ENCODE measurements around the gene RPTOR.

The RPTOR gene

DNA sequence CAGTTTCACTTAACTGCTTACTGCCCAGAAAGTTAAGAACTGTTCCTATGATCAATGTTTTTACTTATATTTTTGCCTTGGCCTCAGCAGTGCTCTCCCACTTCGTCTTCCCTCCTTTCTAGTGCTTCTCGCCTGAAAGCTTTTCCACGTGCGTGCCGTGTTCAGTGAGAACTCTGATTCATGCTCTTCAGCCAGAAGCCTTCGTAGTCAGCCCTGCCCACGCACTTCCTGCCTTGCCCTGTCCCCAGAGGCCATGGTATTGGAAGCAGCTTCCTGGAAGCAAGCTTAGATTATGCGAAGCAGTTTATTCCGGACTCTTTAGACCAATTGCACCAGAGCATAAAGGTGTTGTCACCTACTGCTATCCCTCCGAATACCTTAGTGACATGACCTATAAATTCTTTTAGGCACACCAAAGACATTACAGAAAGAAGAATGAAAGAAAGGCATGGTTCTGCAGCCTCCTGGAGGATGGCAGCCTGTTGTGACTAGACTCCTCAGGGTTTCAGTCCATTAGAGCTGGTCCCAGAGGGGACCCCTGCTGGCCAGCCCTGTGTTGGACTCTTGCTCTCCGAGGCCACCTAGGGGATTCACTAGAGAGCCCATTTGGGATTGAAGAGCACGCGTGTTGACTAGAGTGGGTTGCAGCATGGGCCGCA, 105.2 kb downstream of the RPTOR start:
- no peaks in the 10 kb centered on the region for H3K36me3 ChIP-seq (ENCODE audit: control insufficient read depth, insufficient read depth, low read length)
- TF ChIP-seq, protein P1, sequence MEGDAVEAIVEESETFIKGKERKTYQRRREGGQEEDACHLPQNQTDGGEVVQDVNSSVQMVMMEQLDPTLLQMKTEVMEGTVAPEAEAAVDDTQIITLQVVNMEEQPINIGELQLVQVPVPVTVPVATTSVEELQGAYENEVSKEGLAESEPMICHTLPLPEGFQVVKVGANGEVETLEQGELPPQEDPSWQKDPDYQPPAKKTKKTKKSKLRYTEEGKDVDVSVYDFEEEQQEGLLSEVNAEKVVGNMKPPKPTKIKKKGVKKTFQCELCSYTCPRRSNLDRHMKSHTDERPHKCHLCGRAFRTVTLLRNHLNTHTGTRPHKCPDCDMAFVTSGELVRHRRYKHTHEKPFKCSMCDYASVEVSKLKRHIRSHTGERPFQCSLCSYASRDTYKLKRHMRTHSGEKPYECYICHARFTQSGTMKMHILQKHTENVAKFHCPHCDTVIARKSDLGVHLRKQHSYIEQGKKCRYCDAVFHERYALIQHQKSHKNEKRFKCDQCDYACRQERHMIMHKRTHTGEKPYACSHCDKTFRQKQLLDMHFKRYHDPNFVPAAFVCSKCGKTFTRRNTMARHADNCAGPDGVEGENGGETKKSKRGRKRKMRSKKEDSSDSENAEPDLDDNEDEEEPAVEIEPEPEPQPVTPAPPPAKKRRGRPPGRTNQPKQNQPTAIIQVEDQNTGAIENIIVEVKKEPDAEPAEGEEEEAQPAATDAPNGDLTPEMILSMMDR (IDR thresholded peaks at IDR 0.05) = peak; percentile 37
- peak overlapping the region; percentile 42 for H3K27ac ChIP-seq
- H3K27me3 ChIP-seq (ENCODE audit: control insufficient read depth, insufficient read depth, low read length) = no peaks in the 10 kb centered on the region
- H3K4me2 ChIP-seq (ENCODE audit: low read length) = no peak overlapping the region
- no peak overlapping the region for H2AFZ ChIP-seq
- H3K9me3 ChIP-seq (ENCODE audit: control insufficient read depth, low read length) = no peaks in the 10 kb centered on the region
- peaks cover 68% of the 10 kb centered on the region for H3K79me2 ChIP-seq
- no peak overlapping the region for H3K9ac ChIP-seq
- H3K4me3 ChIP-seq (ENCODE audit: low read depth, low read length) = no peak overlapping the region
- H3K4me1 ChIP-seq = no peaks in the 10 kb centered on the region

DNA sequence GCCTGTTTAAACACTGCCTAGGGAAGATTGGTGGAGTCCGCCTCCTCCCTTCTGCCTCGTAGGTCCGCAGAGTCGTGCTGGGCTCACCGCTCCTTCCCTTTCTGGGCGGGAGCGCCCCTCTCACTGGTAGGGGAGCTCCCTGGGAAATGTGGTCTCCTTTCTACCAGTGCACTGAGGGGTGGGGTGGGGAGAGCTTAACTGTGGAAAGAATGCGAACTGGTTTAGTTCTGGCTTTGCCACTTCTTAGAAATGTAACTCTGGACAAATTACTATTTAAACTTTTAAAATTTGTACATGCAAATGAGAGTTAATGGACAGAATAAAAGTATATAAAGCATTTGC, 105.7 kb downstream of the RPTOR start:
- TF ChIP-seq, protein P1 (IDR thresholded peaks at IDR 0.05) = no peak
- H3K79me2 ChIP-seq = peaks cover 68% of the 10 kb centered on the region
- peak overlapping the region; percentile 42 for H3K27ac ChIP-seq
- no peak overlapping the region for H3K4me2 ChIP-seq (ENCODE audit: low read length)
- no peaks in the 10 kb centered on the region for H3K4me1 ChIP-seq
- H2AFZ ChIP-seq = no peak overlapping the region
- H3K4me3 ChIP-seq (ENCODE audit: low read depth, low read length) = no peak overlapping the region
- no peaks in the 10 kb centered on the region for H3K9me3 ChIP-seq (ENCODE audit: control insufficient read depth, low read length)
- no peak overlapping the region for H3K9ac ChIP-seq
- no peaks in the 10 kb centered on the region for H3K36me3 ChIP-seq (ENCODE audit: control insufficient read depth, insufficient read depth, low read length)
- no peaks in the 10 kb centered on the region for H3K27me3 ChIP-seq (ENCODE audit: control insufficient read depth, insufficient read depth, low read length)

DNA sequence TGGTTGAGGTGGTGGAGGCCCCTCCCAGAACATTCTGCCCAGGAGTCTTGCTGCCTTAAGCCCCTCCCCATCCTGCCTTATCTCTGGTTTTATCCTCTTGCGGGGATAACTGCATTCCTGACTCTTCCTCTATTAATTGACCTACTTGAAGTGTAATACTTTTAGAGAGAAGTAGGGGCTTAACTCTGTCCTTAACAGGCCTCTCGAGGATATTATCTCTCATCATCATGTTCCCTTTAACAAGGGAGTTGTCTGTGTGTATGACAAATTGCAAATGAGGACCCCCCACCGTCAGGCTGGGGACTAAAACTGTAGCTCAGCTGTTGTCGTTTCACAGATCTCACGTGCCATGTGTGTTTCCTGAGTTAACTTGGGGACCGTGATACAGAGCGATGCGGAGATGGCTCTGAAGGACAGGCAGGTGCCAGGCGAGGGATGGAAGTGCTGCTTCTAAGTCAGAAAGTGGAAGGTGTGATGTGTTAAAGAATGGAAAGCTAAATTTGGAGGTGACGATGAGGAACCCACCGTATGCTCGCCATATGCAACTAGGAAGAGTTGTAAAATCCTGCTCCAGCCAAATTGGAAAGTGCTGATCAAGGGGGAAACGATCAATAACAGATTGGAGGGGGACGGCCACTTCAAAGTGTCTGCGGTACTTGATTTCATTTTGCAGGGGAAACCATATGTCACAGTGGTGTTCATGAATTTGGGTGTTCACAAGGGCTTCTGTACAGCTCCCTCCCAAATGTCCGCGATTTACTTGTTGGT, 106.3 kb downstream of the RPTOR start:
- H3K27ac ChIP-seq = no peak overlapping the region
- no peaks in the 10 kb centered on the region for H3K9me3 ChIP-seq (ENCODE audit: control insufficient read depth, low read length)
- TF ChIP-seq, protein P1 (IDR thresholded peaks at IDR 0.05) = no peak
- H3K79me2 ChIP-seq = peaks cover 71% of the 10 kb centered on the region
- H3K4me3 ChIP-seq (ENCODE audit: low read depth, low read length) = no peak overlapping the region
- no peak overlapping the region for H2AFZ ChIP-seq
- H3K4me1 ChIP-seq = no peaks in the 10 kb centered on the region
- H3K27me3 ChIP-seq (ENCODE audit: control insufficient read depth, insufficient read depth, low read length) = no peaks in the 10 kb centered on the region
- no peak overlapping the region for H3K4me2 ChIP-seq (ENCODE audit: low read length)
- H3K36me3 ChIP-seq (ENCODE audit: control insufficient read depth, insufficient read depth, low read length) = no peaks in the 10 kb centered on the region
- H3K9ac ChIP-seq = no peak overlapping the region

DNA sequence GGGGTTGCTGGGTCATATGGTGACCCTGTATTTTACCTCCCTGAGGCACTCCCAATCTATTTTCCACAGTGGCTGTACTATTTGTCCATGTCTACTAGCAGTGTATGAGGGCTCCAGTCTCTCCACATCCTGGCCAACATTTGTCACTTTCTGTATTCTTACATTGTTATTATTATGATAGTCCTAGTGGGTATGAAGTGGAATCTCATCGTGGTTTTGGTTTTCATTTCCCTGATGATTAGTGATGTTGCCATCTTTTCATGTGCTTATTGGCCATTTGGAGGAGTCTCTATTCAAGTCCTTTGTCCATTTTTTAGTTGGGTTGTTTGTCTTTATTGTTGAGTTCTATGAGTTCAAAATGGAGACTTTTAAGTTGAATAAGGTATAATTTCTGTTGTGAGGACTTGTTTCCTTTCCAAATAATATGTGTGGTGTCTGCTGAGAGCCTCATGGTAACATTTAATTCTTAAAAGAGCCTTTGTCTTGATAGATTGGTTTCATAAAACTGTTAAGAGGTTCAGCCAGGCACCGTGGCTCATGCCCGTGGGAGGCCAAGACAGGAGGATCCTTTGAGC, 108.2 kb downstream of the RPTOR start:
- H3K9ac ChIP-seq = no peak overlapping the region
- no peak overlapping the region for H3K27ac ChIP-seq
- no peaks in the 10 kb centered on the region for H3K27me3 ChIP-seq (ENCODE audit: control insufficient read depth, insufficient read depth, low read length)

More for the DNA sequence above, 108.2 kb downstream of the RPTOR start:
- H3K4me3 ChIP-seq (ENCODE audit: low read depth, low read length) = no peak overlapping the region
- H3K36me3 ChIP-seq (ENCODE audit: control insufficient read depth, insufficient read depth, low read length) = no peaks in the 10 kb centered on the region
- H3K9me3 ChIP-seq (ENCODE audit: control insufficient read depth, low read length) = no peaks in the 10 kb centered on the region
- no peak overlapping the region for H3K4me2 ChIP-seq (ENCODE audit: low read length)
- no peaks in the 10 kb centered on the region for H3K4me1 ChIP-seq
- no peak overlapping the region for H2AFZ ChIP-seq
- TF ChIP-seq, protein P1 (IDR thresholded peaks at IDR 0.05) = no peak
- H3K79me2 ChIP-seq = peaks cover 74% of the 10 kb centered on the region

Data from parathyroid adenoma (tissue), 2 donors.